GM10248 (cell line): ENCODE data around the gene PPIL4.
"Not testable (repeated sequence)": the region's sequence is repeated elsewhere in the genome, so short reads cannot be mapped to it uniquely, and the experiment has no call there.

ENCODE experiments used
- CTCF ChIA-PET: fragments of 300-600 bp; sonication (Branson Sonifier 250); formaldehyde crosslinking; extraction: SDS; loops from one replicate; lab custom pipeline; 2021; ENCODE audit warnings: antibody characterized with exemption; lab: Yijun Ruan, JAX
- POLR2A ChIA-PET: fragments of 350-650 bp; sonication (Branson Sonifier 250); formaldehyde crosslinking; extraction: SDS; loops from one replicate; lab custom pipeline; 2020; ENCODE audit warnings: antibody characterized with exemption; lab: Yijun Ruan, JAX
- DNase-seq: peaks from one replicate; pipeline ENCODE4 v3.0.0; 2012; ENCODE audit errors: extremely low spot score
- TF ChIP-seq, protein P1 (sequence below): IDR thresholded peaks from 2 replicates; pipeline ENCODE4 v1.5.1; 2012; ENCODE audit warnings: mild to moderate bottlenecking, low read depth; ENCODE audit errors: extremely low read depth, missing control alignments, control extremely low read depth

Gene PPIL4

DNA sequence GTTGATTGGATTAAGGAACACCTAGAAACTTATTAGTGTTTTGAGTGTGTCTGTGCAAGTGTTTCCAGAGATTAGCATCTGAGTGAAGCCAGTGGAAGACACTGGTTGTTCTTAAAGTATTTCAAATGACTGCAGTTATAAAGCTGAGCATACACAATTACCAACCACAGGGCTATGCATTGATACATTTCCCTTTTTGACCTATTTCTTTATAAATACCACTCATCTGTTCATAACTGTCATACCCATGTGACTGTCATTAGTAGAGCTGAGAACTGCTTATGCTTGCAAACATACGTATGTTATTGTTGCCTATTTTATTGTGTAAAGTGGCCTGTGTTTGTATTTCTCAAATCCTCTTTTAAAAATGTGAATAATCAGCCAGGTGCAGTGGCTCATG is 45.7 kb downstream of the PPIL4 start:
- CTCF ChIA-PET: interaction anchor here (1.1 to 1.3 kb wide), 2 partner anchors 10 to 16 kb away, joined by 3 read pairs; no protein-coding TSS in a partner anchor
- DNase-seq: no peak
- POLR2A ChIA-PET: no interaction called here
- TF ChIP-seq, protein P1, sequence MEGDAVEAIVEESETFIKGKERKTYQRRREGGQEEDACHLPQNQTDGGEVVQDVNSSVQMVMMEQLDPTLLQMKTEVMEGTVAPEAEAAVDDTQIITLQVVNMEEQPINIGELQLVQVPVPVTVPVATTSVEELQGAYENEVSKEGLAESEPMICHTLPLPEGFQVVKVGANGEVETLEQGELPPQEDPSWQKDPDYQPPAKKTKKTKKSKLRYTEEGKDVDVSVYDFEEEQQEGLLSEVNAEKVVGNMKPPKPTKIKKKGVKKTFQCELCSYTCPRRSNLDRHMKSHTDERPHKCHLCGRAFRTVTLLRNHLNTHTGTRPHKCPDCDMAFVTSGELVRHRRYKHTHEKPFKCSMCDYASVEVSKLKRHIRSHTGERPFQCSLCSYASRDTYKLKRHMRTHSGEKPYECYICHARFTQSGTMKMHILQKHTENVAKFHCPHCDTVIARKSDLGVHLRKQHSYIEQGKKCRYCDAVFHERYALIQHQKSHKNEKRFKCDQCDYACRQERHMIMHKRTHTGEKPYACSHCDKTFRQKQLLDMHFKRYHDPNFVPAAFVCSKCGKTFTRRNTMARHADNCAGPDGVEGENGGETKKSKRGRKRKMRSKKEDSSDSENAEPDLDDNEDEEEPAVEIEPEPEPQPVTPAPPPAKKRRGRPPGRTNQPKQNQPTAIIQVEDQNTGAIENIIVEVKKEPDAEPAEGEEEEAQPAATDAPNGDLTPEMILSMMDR: no peak

DNA sequence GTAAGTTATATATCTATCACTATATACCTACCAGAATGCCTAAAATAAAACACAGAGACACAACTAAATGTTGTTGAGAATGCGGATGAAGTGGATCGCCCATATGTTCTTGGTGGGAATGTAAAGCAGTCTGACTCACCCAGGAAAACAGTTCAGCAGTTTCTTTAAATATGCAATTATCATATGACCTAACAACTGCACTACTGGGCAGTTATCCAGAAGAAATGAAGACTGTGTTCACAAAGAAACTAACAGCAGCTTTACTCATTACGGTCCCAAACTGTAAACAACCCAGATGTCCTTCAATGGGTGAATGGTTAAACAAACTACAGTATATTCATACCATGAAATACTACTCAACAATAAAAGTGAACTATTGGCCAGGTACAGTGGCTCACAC is 46.8 kb downstream of the PPIL4 start:
- DNase-seq: no peak
- ChIA-PET CTCF (interaction anchor here (1.1 to 1.3 kb wide), 2 partner anchors 11 to 15 kb away, joined by 3 read pairs; no protein-coding TSS in a partner anchor), POLR2A (no interaction called here)
- TF ChIP-seq, protein P1: no peak

DNA sequence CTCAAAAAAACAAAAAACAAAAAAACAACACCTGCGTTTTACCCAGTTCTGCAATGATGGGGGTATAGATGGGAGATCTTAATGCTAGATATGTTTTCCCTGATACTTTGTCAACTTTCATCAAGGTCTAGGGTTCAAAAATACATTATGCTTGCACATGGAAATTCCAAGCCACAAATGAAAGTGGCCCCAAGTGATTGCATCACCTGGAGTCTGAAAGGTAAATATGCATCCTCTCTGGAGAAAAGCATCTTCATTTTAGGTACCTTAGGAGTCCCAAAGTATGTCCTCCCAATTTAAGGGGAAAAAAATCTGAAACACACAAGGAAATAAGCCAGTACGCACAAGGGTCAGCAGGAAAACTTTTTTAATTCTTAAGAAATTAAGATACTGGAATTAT is 48.5 kb downstream of the PPIL4 start:
- TF ChIP-seq, protein P1: no peak
- ChIA-PET CTCF (interaction anchor here (1.2 kb wide), 2 partner anchors 24 to 28 kb away, joined by 3 read pairs; no protein-coding TSS in a partner anchor), POLR2A (no interaction called here)
- DNase-seq: no peak

DNA sequence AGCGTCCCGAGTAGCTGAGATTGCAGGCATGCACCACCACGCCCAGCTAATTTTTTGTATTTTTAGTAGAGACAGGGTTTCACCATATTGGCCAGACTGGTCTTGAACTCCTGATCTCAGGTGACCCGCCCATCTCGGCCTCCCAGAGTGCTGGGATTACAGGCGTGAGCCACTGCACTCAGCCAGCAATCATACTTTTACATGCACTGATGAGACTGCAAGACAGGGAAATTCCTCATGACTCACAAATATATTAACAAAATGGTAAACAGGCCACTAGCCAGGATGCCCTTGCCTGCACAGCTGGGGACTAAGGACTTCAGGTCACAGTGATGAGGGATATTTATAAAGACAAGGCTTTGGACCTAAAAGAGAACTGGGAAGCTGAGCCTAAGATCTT is 49.2 kb downstream of the PPIL4 start:
- POLR2A ChIA-PET, DNase-seq: not testable (repeated sequence)
- CTCF ChIA-PET: interaction anchor here (1.0 to 1.4 kb wide), 7 partner anchors 9 to 919 kb away, joined by 3 to 4 read pairs (median 4); no protein-coding TSS in a partner anchor

DNA sequence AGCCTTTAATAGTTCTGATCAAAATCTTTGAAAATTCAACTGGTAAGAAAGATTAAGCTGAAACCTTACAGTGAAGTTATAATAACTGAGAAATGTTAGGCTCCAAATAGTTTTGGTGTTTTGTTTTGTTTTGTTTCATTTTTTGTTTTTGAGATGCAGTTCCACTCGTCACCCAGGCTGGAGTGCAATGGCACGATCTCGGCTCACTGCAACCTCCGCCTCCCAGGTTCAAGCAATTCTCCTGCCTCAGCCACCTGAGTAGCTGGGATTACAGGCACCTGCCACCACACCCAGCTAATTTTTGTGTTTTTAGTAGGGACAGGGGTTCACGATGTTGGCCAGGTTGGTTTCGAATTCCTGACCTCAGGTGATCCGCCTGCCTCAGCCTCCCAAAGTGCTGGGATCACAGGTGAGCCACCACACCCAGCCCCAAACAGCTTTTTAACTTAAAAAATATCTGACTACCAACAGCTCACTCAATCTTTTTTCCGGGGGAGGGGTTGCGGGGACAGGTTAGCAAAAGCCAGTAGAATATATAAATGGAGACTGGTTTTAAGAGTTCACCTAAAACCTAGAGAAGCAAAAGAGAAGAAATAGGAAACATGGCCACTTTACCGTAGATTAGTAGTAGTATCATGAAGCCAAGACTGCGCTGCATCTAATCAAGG is 50.4 kb downstream of the PPIL4 start:
- not testable (repeated sequence) for DNase-seq
- POLR2A ChIA-PET: interaction anchor here (0.6 kb wide), 1 partner anchor 279 kb away, joined by 13 read pairs; no protein-coding TSS in a partner anchor
- CTCF ChIA-PET: interaction anchor here (0.6 to 1.4 kb wide), 8 partner anchors 8 to 917 kb away, joined by 3 to 4 read pairs (median 4); partner anchors contain the start of gene PPIL4

DNA sequence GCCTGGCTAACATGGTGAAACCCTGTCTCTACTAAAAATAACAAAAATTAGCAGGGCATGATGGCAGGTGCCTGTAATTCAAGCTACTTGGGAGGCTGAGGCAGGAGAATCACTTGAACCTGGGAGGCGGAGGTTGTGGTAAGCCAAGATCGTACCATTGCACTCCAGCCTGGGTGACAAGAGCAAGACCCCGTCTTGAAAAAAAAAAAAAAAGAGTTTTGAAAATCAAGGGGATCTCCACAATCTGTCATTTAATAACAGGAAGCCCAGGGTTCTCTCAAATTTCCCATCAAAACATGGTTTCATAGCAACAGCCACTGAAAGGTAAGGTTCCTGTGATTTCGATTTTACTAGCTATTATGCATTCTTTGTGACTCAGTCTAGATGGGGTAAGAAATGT is 51.0 kb downstream of the PPIL4 start:
- CTCF ChIA-PET: interaction anchor here (0.6 to 1.2 kb wide), 3 partner anchors 13 to 51 kb away, joined by 3 to 4 read pairs (median 4); partner anchors contain the start of gene PPIL4
- POLR2A ChIA-PET: interaction anchor here (0.6 kb wide), 1 partner anchor 278 kb away, joined by 13 read pairs; no protein-coding TSS in a partner anchor
- peak; percentile 66 for DNase-seq

DNA sequence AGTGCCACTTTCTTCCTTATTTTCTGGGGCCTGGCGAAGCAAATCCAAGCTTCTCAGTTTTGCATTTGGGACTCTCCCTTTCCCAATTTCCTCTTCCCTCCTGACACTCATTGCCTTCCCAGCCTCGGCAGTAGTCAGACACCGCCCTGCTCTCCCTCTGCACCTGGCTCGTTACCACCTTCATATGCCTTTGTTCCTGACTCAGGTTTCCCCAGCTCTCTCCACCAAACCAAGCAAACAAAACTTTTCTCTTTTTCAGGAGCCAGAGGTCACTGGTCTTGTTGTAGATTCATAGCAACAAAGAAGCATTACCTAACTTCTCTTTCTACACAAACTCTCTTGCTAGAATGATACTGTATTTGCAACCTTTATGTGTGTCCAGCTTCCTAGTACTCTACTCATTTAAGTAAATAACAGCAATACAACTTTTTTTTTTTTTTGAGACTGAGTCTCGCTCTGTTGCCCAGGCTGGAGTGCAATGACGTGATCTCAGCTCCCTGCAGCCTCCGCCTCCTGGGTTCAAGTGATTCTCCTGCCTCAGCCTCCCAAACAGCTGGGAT is 52.0 kb downstream of the PPIL4 start:
- DNase-seq: no peak
- ChIA-PET CTCF (interaction anchor here (0.8 to 2.1 kb wide), 4 partner anchors 9 to 36 kb away, joined by 3 to 9 read pairs (median 6); partner anchors contain the start of gene ZC3H12D), POLR2A (no interaction called here)
- TF ChIP-seq, protein P1: no peak
